ENCODE results near the gene CCNI2.

Gene CCNI2

GRCh38 chr5:132766020-132766805 is 19.0 kb downstream of the CCNI2 start:
- DNase-seq = no peak

- DNase-seq = no peak
Observed at GRCh38 chr5:132766806-132767055, 19.5 kb downstream of the CCNI2 start.

- no peak for DNase-seq
Observed at GRCh38 chr5:132767150-132767549, 19.9 kb downstream of the CCNI2 start.

- no peak for DNase-seq
Observed at GRCh38 chr5:132768485-132768868, 21.3 kb downstream of the CCNI2 start.

- DNase-seq = no peak
Observed at GRCh38 chr5:132770476-132771159, 23.4 kb downstream of the CCNI2 start.

- DNase-seq = no peak
Observed at GRCh38 chr5:132771503-132771998, 24.3 kb downstream of the CCNI2 start.

- DNase-seq = no peak
Observed at GRCh38 chr5:132772291-132773070, 25.3 kb downstream of the CCNI2 start.

GRCh38 chr5:132773114-132773513 is 25.9 kb downstream of the CCNI2 start:
- no peak for DNase-seq

GRCh38 chr5:132773601-132774355 is 26.6 kb downstream of the CCNI2 start:
- no peak for DNase-seq

GRCh38 chr5:132774406-132774805 is 27.2 kb downstream of the CCNI2 start:
- no peak for DNase-seq

- DNase-seq = no peak
Observed at GRCh38 chr5:132774896-132775295, 27.7 kb downstream of the CCNI2 start.

- DNase-seq = no peak
Observed at GRCh38 chr5:132775476-132775961, 28.3 kb downstream of the CCNI2 start.

- no peak for DNase-seq
Observed at GRCh38 chr5:132776131-132776937, 29.1 kb downstream of the CCNI2 start.

GRCh38 chr5:132776938-132777208 is 29.6 kb downstream of the CCNI2 start:
- no peak for DNase-seq

GRCh38 chr5:132777209-132778069 is 30.2 kb downstream of the CCNI2 start, which contains the start of gene SEPTIN8:
SEPTIN8 (minus strand) TSS chr5:132777239; CDS start chr5:132777137, 102 bp downstream.
- no peak for DNase-seq

GRCh38 chr5:132778129-132778528 is 30.9 kb downstream of the CCNI2 start:
- DNase-seq = no peak

- no peak for DNase-seq
Observed at GRCh38 chr5:132778856-132779255, 31.6 kb downstream of the CCNI2 start.

GRCh38 chr5:132779961-132780360 is 32.7 kb downstream of the CCNI2 start:
- no peak for DNase-seq

- no peak for DNase-seq
Observed at GRCh38 chr5:132780577-132780976, 33.4 kb downstream of the CCNI2 start.

- DNase-seq = no peak
Observed at GRCh38 chr5:132781029-132781428, 33.8 kb downstream of the CCNI2 start.

- DNase-seq = no peak
Observed at GRCh38 chr5:132782101-132782500, 34.9 kb downstream of the CCNI2 start.

Measured in activated CD4-positive, alpha-beta T cell treated with anti-CD3 and anti-CD28 coated beads, Interleukin-2, amount 50 U/mL, for 4 hours (primary cell).